Measurements from ENCODE around the gene BSDC1.

DNA sequence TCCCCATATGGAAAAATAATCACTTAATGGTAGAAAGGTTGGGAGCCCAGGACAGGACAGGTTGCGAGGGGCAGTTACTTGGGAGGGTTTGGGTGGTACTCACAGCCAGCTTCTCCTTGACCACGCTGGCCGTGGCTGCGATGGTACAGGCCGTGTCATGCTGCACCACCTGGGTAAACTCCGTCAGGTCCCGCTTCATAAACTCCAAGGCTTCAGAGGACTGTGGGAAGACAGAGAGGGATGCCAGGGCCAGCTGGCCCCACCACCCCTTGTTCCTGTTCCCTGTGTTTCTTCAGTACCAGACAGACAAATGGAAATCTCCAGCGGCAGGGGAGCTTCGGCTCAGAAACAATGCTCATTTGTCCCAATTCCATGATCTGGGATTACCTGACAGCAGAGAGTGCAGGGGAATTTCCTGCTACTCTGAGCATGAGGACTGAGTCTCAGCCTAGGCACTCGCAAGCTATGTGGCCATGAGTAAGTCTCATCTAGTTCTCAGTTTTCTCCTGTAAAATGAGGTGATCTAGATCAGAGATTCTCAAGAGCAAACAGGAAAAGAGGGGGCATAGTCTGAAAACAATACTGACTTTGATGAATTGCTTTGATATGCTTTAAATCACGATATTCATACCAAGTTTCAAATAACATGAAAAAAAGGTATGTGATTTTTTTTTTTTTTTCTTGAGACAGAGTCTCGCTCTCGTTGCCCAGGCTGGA lies 7.4 kb downstream of the BSDC1 start:
- TF ChIP-seq SMC3 (conservative IDR thresholded peaks at IDR 0.05; ENCODE audit: poor library complexity) (no peak), TAF1 (IDR thresholded peaks at IDR 0.05; ENCODE audit: low read depth) (no peak)
- TF ChIP-seq, protein P1, sequence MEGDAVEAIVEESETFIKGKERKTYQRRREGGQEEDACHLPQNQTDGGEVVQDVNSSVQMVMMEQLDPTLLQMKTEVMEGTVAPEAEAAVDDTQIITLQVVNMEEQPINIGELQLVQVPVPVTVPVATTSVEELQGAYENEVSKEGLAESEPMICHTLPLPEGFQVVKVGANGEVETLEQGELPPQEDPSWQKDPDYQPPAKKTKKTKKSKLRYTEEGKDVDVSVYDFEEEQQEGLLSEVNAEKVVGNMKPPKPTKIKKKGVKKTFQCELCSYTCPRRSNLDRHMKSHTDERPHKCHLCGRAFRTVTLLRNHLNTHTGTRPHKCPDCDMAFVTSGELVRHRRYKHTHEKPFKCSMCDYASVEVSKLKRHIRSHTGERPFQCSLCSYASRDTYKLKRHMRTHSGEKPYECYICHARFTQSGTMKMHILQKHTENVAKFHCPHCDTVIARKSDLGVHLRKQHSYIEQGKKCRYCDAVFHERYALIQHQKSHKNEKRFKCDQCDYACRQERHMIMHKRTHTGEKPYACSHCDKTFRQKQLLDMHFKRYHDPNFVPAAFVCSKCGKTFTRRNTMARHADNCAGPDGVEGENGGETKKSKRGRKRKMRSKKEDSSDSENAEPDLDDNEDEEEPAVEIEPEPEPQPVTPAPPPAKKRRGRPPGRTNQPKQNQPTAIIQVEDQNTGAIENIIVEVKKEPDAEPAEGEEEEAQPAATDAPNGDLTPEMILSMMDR (IDR thresholded peaks at IDR 0.05; ENCODE audit: poor library complexity, severe bottlenecking), result no peak
